K562 (cell line): Measurements from ENCODE around the gene ANKRD44. TPM values are rescaled to one million over a fixed set of nuclear protein-coding genes. Genes with fewer than 3 reads are reported as not detected.

Experiments
- ATAC-seq: fragments of 200-7000 bp; cut with Tn5 transposase; 3 replicates; pipeline ENCODE4 v1.9.1; 2020; ENCODE audit warnings: moderate library complexity
- BruUV-seq: library from RNA; stranded (reverse); fragments of 400-500 nt; replicated peaks from 2 replicates; lab custom pipeline; 2021; lab: Mats Ljungman, UMichigan
- CTCF ChIA-PET: fragments of 300-600 bp; formaldehyde crosslinking; extraction: SDS; loops from one replicate; lab custom pipeline; 2021; ENCODE audit warnings: low intra/inter-chr PET ratio; lab: Yijun Ruan, JAX
- POLR2A ChIA-PET: fragments of 300-600, 350-650 bp; sonication (Branson Sonifier 250); formaldehyde crosslinking; extraction: SDS; loops from one replicate; lab custom pipeline; 2021; ENCODE audit warnings: antibody characterized with exemption, inconsistent platforms; lab: Yijun Ruan, JAX
- DNase-seq, 4 experiments: peaks; one replicate each; pipeline versions ENCODE4 v3.0.0 to v3.0.0-alpha.2; 2011 to 2018; ENCODE audit warnings: low spot score in 3 of 4, mixed read lengths in 3 of 4; ENCODE audit errors: extremely low read depth in 1 of 4
- FAIRE-seq: peaks from 2 replicates; lab custom pipeline; 2011; peaks lifted over from hg19 to GRCh38; lab: Jason Lieb, UNC
- H2AFZ ChIP-seq: 2 replicates; pipeline ENCODE4 v1.6.0; 2011; ENCODE audit warnings: low read depth, low read length, control low read depth, inconsistent platforms
- H3K27ac ChIP-seq: fragments of 200-600 bp; 3 replicates; pipeline ENCODE4 v1.8.0; 2011; ENCODE audit warnings: low read depth, mild to moderate bottlenecking, control low read depth, inconsistent platforms, low read length, moderate library complexity, mixed read lengths; ENCODE audit errors: extremely low read depth
- H3K27me3 ChIP-seq, 2 experiments: fragments of 300-600 bp in 1 of 2; 2 replicates in 1 of 2; 3 replicates in 1 of 2; pipeline versions ENCODE4 v1.6.0 to v1.8.0; 2011; ENCODE audit warnings: inconsistent platforms in 2 of 2, low read length in 2 of 2, mild to moderate bottlenecking in 1 of 2, mixed read lengths in 1 of 2, moderate library complexity in 1 of 2; ENCODE audit not compliant: control insufficient read depth in 2 of 2, insufficient read depth in 2 of 2
- H3K36me3 ChIP-seq: fragments of 300-600 bp; 3 replicates; pipeline ENCODE4 v1.8.0; 2011; ENCODE audit warnings: mild to moderate bottlenecking, low read length, inconsistent platforms; ENCODE audit not compliant: control insufficient read depth, insufficient read depth
- H3K4me1 ChIP-seq, 2 experiments: fragments of 200-600 bp in 1 of 2; replicated peaks in 1 of 2; 2 replicates in 1 of 2; 3 replicates in 1 of 2; pipeline versions ENCODE4 v1.5.1 to v1.8.0; 2011; ENCODE audit warnings: inconsistent platforms in 2 of 2, low read length in 2 of 2, mild to moderate bottlenecking in 1 of 2, mixed read lengths in 1 of 2, moderate library complexity in 1 of 2; ENCODE audit not compliant: control insufficient read depth in 2 of 2, insufficient read depth in 2 of 2
- H3K4me2 ChIP-seq: 2 replicates; pipeline ENCODE4 v1.6.1; 2011; ENCODE audit warnings: low read length, control low read depth, inconsistent platforms, mixed read lengths; ENCODE audit not compliant: insufficient read depth
- H3K4me3 ChIP-seq: fragments of 200-600 bp; sonication (generic), shearing (Covaris generic); 2 replicates; pipeline ENCODE4 v1.5.1; 2016; ENCODE audit warnings: control low read depth, inconsistent platforms
- H3K79me2 ChIP-seq: fragments of 200-600 bp; 3 replicates; pipeline ENCODE4 v1.8.0; 2011; ENCODE audit warnings: low read length, inconsistent platforms; ENCODE audit not compliant: control insufficient read depth, insufficient read depth
- H3K9ac ChIP-seq, 2 experiments: 2 replicates each; pipeline versions ENCODE4 v1.6.0 to v1.6.1; 2011; ENCODE audit warnings: low read depth in 2 of 2, low read length in 2 of 2, control low read depth in 1 of 2, inconsistent platforms in 1 of 2, mild to moderate bottlenecking in 1 of 2, mixed read lengths in 1 of 2; ENCODE audit not compliant: insufficient read depth in 1 of 2
- H3K9me1 ChIP-seq: one replicate; pipeline ENCODE4 v1.6.0; 2011; ENCODE audit warnings: inconsistent platforms, mild to moderate bottlenecking, low read length, moderate library complexity; ENCODE audit not compliant: control insufficient read depth, insufficient read depth
- H3K9me3 ChIP-seq: replicated peaks from 2 replicates; pipeline ENCODE4 v1.5.1; 2011; ENCODE audit warnings: low read depth, low read length, inconsistent platforms; ENCODE audit not compliant: control insufficient read depth, insufficient read depth
- H4K20me1 ChIP-seq: replicated peaks from 2 replicates; pipeline ENCODE4 v1.6.1; 2011; ENCODE audit warnings: low read length, inconsistent platforms, mixed read lengths; ENCODE audit not compliant: control insufficient read depth, insufficient read depth
- ADNP ChIP-seq: fragments of 200-800 bp; sonication (Bioruptor generic); IDR thresholded peaks from 2 replicates; pipeline ENCODE4 v1.6.1; 2016; ENCODE audit warnings: missing genetic modification characterization, missing compliant biosample characterization
- HDAC8 ChIP-seq: fragments of 450-650 bp; IDR thresholded peaks from 2 replicates; pipeline ENCODE4 v1.6.1; 2016; ENCODE audit warnings: mild to moderate bottlenecking, missing genetic modification characterization, moderate library complexity, missing compliant biosample characterization
- L3MBTL2 ChIP-seq: fragments of 450-650 bp; IDR thresholded peaks from 2 replicates; pipeline ENCODE4 v1.6.1; 2016; ENCODE audit warnings: mild to moderate bottlenecking, moderate library complexity
- NELFE ChIP-seq: IDR thresholded peaks from 2 replicates; pipeline ENCODE4 v1.6.1; 2011; ENCODE audit warnings: mild to moderate bottlenecking; ENCODE audit not compliant: insufficient read depth, insufficient read length
- TOE1 ChIP-seq, 2 experiments: fragments of 450-650 bp in 1 of 2; sonication (generic) in 1 of 2; formaldehyde crosslinking in 1 of 2; IDR thresholded peaks; 2 replicates each; pipeline versions ENCODE4 v1.7.1 to v1.8.0; 2016 to 2022; ENCODE audit warnings: borderline replicate concordance in 2 of 2, mild to moderate bottlenecking in 2 of 2, antibody characterized with exemption in 1 of 2, inconsistent platforms in 1 of 2, low read depth in 1 of 2, missing genetic modification reagents in 1 of 2, moderate library complexity in 1 of 2
- ZBED1 ChIP-seq: IDR thresholded peaks from 2 replicates; pipeline ENCODE4 v1.6.1; 2014
- ZNF280A ChIP-seq: fragments of 450-650 bp; IDR thresholded peaks from 2 replicates; pipeline ENCODE4 v1.6.1; 2018; ENCODE audit warnings: mild to moderate bottlenecking, low read depth; ENCODE audit not compliant: partially characterized antibody
- WGBS: fragments of 100-300 bp; shearing (Covaris generic); methylation state at CpG from one replicate; pipeline ENCODE4 v1.1.6; 2016; ENCODE audit warnings: low coverage, mixed read lengths; ENCODE audit not compliant: insufficient coverage; ENCODE audit errors: missing lambda C conversion rate; 5-methylcytosine and 5-hydroxymethylcytosine counted together
- in situ Hi-C: fragments of 300-500 bp; cut with MboI; formaldehyde crosslinking; loops from 4 replicates; pipeline ENCODE4 v1.15.0; 2018; ENCODE audit warnings: inconsistent platforms, mixed read lengths
- intact Hi-C: fragments of 100-400 bp; cut with micrococcal nuclease; formaldehyde crosslinking; loops from 2 replicates; pipeline ENCODE4 v1.14.2; 2022
- polyA plus RNA-seq, 8 experiments: library from polyadenylated mRNA; depleted of rRNA in 4 of 8; stranded (reverse) in 5 of 8; unstranded in 3 of 8; fragments of >200 nt; fragmentation: Nextera tagmentation in 2 of 8; fragmentation: Illumina TruSeq in 1 of 8; extraction: Ambion mirVana in 2 of 8; extraction: Trizol in 1 of 8; gene quantifications; 2 replicates each; pipeline versions ENCODE4 v1.2.1 to v1.2.3, GENCODE V29; 2011 to 2014; ENCODE audit warnings: inconsistent platforms in 1 of 8, missing spikeins in 1 of 8
- total RNA-seq, 7 experiments: library from RNA; depleted of rRNA in 6 of 7; stranded (reverse); fragments of >200 nt in 6 of 7; fragmentation: Illumina TruSeq in 2 of 7; extraction: Trizol in 2 of 7; gene quantifications; 2 replicates each; pipeline versions ENCODE4 v1.2.1 to v1.2.3, GENCODE V29; 2011 to 2021; ENCODE audit warnings: low replicate concordance in 1 of 7

Gene ANKRD44
- total and polyA plus RNA-seq, 9 of the 15 experiments (the other 6 are each of a cell fraction or from before 2014, with no cell fraction given) = 0.03 to 0.64 (median 0.07) TPM; not detected in 3

- ChIA-PET CTCF (interaction anchor here (1.1 kb wide), 1 partner anchor 121 kb away, joined by 3 read pairs; no protein-coding TSS in a partner anchor), POLR2A (interaction anchor here (0.7 kb wide), 1 partner anchor 12 kb away, joined by 3 read pairs; no protein-coding TSS in a partner anchor)
- Histone ChIP-seq H3K27me3 (peaks cover 15 to 19% of the 10 kb centered on the region in 2 experiments), H4K20me1 (no peaks in the 10 kb centered on the region), H3K9ac (no peak overlapping the region), H2AFZ (no peak overlapping the region), H3K9me3 (no peaks in the 10 kb centered on the region), H3K27ac (no peak overlapping the region), H3K4me1 (peaks cover 0 to 14% of the 10 kb centered on the region in 2 experiments; a peak in 2 of 5 replicates), H3K79me2 (no peaks in the 10 kb centered on the region), H3K4me2 (no peak overlapping the region), H3K36me3 (no peaks in the 10 kb centered on the region), H3K4me3 (no peak overlapping the region), H3K9me1 (no peaks in the 10 kb centered on the region)
- ATAC-seq = no peak
- FAIRE-seq = no peak
- 2% methylated on average over 6 of the region's 6 CpGs for WGBS
- in situ Hi-C loops (no loop called here), intact Hi-C loops (loop anchor here (5.0 kb wide), 1 partner anchor 119 kb away; no protein-coding TSS in a partner anchor)
- no peak for DNase-seq
- no peak for TF ChIP-seq L3MBTL2
- no peak for TF ChIP-seq NELFE
- no peak for TF ChIP-seq ZNF280A
- TF ChIP-seq ZBED1 = no peak
- TF ChIP-seq TOE1 (IDR thresholded peaks at IDR 0.05; ENCODE audit: borderline replicate concordance) = no peak
- TF ChIP-seq TOE1 (CRISPR knock-in tag; IDR thresholded peaks at IDR 0.05; ENCODE audit: borderline replicate concordance, low read depth) = no peak
- TF ChIP-seq HDAC8 (tag) = no peak
- TF ChIP-seq ADNP (tag) = no peak
- BruUV-seq = no TSS peak
Observed at GRCh38 chr2:197311421-197312033, 947 bp upstream of the ANKRD44 start.
